SJSA1 (cell line): Measurements from ENCODE around the gene FCRLB. TPM values are rescaled to one million over a fixed set of nuclear protein-coding genes. Genes with fewer than 3 reads are reported as not detected.
A peak's percentile ranks its signal among the peaks of the same experiment; 100 is the strongest.
"Not testable (repeated sequence)": the region's sequence is repeated elsewhere in the genome, so short reads cannot be mapped to it uniquely, and the experiment has no call there.

Experiments used
- DNase-seq, 2 experiments: peaks; one replicate each; pipeline ENCODE4 v3.0.0-alpha.2; 2015 to 2020; ENCODE audit warnings: low spot score in 2 of 2, low read depth in 1 of 2
- H3K27ac ChIP-seq: fragments of 250-450 bp; sonication (Bioruptor Pico); 2 replicates; pipeline ENCODE4 v1.5.1; 2020; ENCODE audit warnings: mild to moderate bottlenecking, moderate library complexity
- H3K27me3 ChIP-seq: fragments of 250-450 bp; sonication (Bioruptor Pico); replicated peaks from 2 replicates; pipeline ENCODE4 v1.5.1; 2020; ENCODE audit warnings: mild to moderate bottlenecking, moderate library complexity
- H3K36me3 ChIP-seq: fragments of 250-450 bp; sonication (Bioruptor Pico); 2 replicates; pipeline ENCODE4 v1.5.1; 2020; ENCODE audit warnings: mild to moderate bottlenecking
- H3K4me1 ChIP-seq: fragments of 250-450 bp; sonication (Bioruptor Pico); replicated peaks from 2 replicates; pipeline ENCODE4 v1.6.1; 2021; ENCODE audit warnings: mild to moderate bottlenecking
- H3K4me3 ChIP-seq: fragments of 250-450 bp; sonication (Bioruptor Pico); 2 replicates; pipeline ENCODE4 v1.5.1; 2020; ENCODE audit warnings: mild to moderate bottlenecking
- H3K9me3 ChIP-seq: fragments of 250-450 bp; sonication (Bioruptor Pico); replicated peaks from 2 replicates; pipeline ENCODE4 v1.5.1; 2020; ENCODE audit warnings: mild to moderate bottlenecking
- total RNA-seq: library from RNA; depleted of rRNA; stranded (reverse); fragments of >200 nt; shearing (Covaris generic); gene quantifications from 2 replicates; pipeline ENCODE4 v1.2.3, GENCODE V29; 2014

Gene FCRLB
- total RNA-seq, 1 experiment from 2014 or later, result 1.3 TPM

DNA sequence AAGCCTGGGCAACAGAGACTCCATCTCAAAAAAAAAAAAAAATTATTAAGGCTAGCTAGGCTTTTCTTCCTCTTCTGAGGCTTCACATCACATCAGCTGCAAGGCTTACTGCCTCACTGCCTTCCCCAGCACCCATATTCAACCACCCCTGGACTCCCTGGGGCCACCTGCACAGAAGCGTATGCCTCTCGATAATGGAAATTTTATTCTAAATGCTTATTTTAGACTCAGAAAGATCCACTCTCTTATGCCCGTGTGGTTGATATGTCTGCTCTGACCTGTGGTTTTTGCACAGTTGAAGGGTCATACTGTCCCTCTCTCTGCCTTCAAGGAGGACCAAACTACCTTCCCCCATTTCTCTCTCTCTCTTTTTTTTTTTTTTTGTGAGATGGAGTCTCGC, 15.8 kb upstream of the FCRLB start:
- Histone ChIP-seq H3K27ac (no peak overlapping the region), H3K27me3 (no peaks in the 10 kb centered on the region), H3K4me3 (no peak overlapping the region), H3K36me3 (no peaks in the 10 kb centered on the region), H3K9me3 (no peaks in the 10 kb centered on the region), H3K4me1 (peaks cover 13% of the 10 kb centered on the region)
- DNase-seq, result no peak

DNA sequence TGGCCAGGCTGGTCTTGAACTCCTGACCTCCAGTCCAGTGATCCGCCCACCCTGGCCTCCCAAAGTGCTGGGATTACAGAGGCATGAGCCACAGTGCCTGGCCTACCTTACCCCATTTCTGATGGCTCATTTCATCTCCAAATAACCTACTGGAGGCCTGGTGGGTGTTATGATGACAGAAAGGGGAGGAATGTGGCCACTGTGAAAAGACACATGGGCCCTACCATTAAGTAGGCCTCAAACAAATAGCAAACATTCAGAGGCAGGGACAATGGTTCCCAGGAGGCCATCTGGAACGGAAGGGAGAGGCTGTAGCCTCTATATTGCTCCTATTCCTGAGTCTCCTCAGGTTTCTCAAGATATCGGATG, 15.2 kb upstream of the FCRLB start:
- no peaks in the 10 kb centered on the region for H3K27me3 ChIP-seq
- no peak overlapping the region for H3K4me3 ChIP-seq
- no peak for DNase-seq
- H3K27ac ChIP-seq, result peak overlapping the region; percentile 70
- peaks cover 13% of the 10 kb centered on the region for H3K4me1 ChIP-seq
- H3K9me3 ChIP-seq, result no peaks in the 10 kb centered on the region
- H3K36me3 ChIP-seq, result no peaks in the 10 kb centered on the region

DNA sequence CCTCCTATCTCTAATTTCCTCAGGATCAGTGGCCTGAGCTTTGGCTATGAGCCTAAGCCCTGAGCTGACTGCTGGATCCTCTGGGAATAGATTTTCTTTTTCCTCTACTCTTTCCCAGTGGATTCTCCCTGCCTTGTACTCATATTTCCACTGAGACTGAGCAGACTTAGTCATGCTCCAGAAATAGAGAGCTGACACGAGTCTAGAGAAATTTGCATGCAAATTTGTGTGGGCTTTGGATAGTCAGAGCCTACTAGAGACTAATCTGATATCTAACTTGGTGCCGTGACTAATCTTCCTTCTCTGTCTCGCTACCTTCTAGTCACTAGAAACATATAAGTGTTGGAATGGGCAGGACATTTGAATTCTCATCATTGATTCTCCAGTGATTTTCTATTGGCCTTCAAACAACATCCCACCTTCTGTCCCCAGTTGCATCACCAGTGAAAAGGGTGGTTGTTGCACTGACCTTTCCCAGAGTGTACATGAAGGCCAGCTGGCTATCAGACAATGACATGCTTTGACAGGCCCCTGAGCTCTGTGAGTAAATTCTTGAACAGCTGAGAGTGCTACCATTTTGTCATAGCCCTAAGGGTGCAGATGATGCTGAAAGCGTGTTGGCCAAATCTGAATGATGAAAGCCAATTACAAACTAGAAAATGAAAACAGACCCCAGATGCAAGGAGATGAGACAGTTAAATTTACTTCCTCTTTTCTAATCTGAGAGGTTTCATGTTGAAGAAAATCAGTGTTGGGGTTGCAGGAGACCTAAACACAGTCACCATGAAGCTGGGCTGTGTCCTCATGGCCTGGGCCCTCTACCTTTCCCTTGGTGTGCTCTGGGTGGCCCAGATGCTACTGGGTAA, 14.6 kb upstream of the FCRLB start, which contains the start of gene FCRLA:
Gene FCRLA, plus strand, starts transcription at position 748 of the 866 bp plus-strand sequence. Its CDS starts 36 bp downstream, at position 784.
- H3K27ac ChIP-seq, result peak within 1 kb of the TSS; percentile 70
- no peak within 1 kb of the TSS for H3K4me3 ChIP-seq
- no peaks in the 10 kb centered on the region for H3K27me3 ChIP-seq
- peak in 1 of 2 experiments; percentile 59 for DNase-seq
- peaks cover 13% of the 10 kb centered on the region for H3K4me1 ChIP-seq
- H3K9me3 ChIP-seq, result no peaks in the 10 kb centered on the region
- no peaks in the 10 kb centered on the region for H3K36me3 ChIP-seq

DNA sequence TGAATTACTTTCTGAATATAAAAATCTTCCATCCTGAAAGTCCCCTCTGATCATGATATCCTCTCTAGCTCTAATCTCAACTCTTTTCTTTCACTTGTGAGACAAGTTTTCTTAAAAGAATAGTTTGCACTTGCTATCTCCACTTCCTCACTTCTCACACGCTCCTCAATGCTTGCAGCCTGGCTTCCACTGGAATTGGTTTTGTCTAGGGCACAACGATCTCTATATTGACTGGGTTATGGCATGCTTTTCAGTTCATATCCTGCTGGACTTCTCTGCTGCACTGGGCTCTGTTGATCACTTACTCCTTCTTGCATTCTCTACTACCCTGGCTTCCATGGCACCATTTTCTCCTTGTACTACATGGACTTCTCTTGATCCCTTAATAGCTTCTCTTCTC, 13.8 kb upstream of the FCRLB start:
- no peaks in the 10 kb centered on the region for H3K9me3 ChIP-seq
- H3K36me3 ChIP-seq, result no peaks in the 10 kb centered on the region
- no peaks in the 10 kb centered on the region for H3K27me3 ChIP-seq
- DNase-seq, result no peak
- no peak overlapping the region for H3K27ac ChIP-seq
- H3K4me3 ChIP-seq, result no peak overlapping the region
- peaks cover 13% of the 10 kb centered on the region for H3K4me1 ChIP-seq

DNA sequence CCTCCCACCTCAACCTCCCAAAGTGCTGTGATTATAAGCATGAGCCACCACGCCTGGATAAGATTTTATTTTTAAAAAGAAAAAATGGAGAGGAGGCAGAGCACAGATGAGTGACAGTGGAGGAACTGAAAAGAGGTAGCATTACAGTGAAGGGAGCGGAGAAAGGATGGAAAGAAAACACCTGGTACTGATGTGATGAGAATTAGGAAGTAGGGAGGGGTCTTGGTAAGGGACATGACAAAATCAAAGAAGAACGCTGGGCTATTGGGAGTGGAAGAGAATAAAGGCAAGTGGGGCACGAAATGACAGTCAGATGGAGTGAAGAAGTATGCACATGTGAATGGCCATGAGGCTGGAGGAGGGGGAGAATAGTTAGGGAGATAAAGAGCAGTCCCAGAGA, 12.0 kb upstream of the FCRLB start:
- Histone ChIP-seq H3K4me1 (peaks cover 13% of the 10 kb centered on the region), H3K27ac (no peak overlapping the region), H3K9me3 (no peaks in the 10 kb centered on the region), H3K27me3 (peaks cover 1% of the 10 kb centered on the region; the same call in 1 of the 2 replicates), H3K4me3 (no peak overlapping the region), H3K36me3 (no peaks in the 10 kb centered on the region)
- DNase-seq, result no peak

DNA sequence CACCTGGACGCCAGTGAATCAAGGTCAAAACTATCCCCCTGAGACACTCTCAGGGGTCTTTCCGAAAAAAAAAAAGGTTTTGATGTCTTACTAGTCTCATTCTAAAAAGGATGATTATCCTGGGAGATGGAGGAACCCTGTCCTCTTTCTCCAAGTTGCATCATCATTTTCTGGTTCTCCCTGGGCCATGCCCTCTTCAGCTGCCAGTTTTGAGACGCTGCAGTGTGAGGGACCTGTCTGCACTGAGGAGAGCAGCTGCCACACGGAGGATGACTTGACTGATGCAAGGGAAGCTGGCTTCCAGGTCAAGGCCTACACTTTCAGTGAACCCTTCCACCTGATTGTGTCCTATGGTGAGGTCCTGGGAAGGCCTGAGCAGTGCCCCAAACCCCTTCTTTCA, 10.8 kb upstream of the FCRLB start:
- H3K9me3 ChIP-seq, result no peaks in the 10 kb centered on the region
- H3K36me3 ChIP-seq, result no peaks in the 10 kb centered on the region
- peaks cover 13% of the 10 kb centered on the region for H3K4me1 ChIP-seq
- DNase-seq, result no peak
- H3K27ac ChIP-seq, result no peak overlapping the region
- no peak overlapping the region for H3K4me3 ChIP-seq
- H3K27me3 ChIP-seq, result peaks cover 5% of the 10 kb centered on the region; the same call in 1 of the 2 replicates

DNA sequence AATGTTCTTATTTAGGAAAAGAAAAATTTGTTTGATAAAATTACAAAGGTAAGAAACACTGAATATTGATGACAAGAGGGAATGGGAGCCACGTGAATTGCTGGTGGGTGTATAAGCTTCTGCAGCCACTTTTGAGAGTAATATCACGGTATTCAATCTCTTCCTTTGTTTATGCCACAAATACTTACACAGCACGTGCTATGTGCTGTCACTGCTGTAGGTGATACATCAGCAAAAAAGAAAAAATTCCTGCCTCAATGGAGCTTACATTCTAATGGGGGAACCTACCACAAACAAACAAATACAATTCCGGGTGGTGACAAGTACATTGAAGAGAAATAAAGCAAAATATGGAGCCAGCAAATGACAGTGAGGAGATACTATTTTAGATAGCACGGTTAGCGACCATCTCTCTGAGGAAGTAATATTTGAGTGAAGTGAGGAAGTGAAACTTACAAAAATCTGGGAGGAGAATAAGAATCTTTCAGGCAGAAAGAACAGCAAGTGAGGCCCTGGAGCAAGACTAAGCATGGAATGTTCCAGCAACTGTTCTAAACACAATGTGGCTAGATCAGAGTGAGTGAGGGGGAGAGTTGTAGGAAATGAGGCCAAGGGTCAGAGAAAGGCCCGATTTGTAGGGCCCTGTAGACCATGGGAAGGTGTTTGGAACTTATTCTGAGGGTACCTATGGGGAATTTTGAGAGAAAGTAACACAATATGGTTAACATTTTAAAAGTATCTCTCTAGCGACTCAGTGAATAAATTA, 2.6 kb upstream of the FCRLB start:
- no peaks in the 10 kb centered on the region for H3K36me3 ChIP-seq
- DNase-seq, result no peak
- peaks cover 5% of the 10 kb centered on the region; the same call in 1 of the 2 replicates for H3K27me3 ChIP-seq
- peaks cover 16% of the 10 kb centered on the region for H3K4me1 ChIP-seq
- no peak overlapping the region for H3K4me3 ChIP-seq
- no peak overlapping the region for H3K27ac ChIP-seq
- no peaks in the 10 kb centered on the region for H3K9me3 ChIP-seq

DNA sequence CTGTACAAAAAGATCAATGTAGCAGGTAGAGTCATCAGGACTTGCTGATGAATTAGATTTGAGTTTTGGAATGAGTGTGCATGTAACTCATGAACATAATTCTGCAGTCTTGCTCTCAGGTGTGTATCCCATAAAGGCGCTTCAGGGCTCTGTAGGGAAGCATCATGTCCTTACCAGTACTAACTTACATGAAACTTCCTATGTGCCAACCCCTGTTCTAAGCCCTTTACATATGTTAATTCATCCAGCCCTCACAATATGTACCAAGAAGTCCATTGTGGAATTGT, 2.1 kb upstream of the FCRLB start:
- no peak for DNase-seq
- Histone ChIP-seq H3K27me3 (peaks cover 5% of the 10 kb centered on the region; the same call in 1 of the 2 replicates), H3K27ac (no peak overlapping the region)

DNA sequence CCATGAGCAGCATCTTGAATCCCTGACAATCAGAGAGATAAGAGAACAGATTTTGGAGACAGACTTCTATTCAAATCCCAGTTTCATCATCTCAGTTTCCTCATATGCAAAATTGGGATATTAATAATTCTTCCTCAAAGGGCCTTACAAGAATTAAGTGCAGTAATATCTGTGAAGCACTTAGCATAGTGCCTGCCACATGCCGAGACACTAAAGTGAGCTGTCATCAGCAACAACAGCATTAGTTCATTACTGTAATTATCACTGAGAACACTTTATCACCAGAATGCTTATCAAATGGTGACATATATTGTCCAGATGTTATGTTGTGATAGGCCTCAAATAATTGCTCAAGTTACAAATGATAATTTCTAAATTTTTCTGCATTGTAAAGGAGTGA, 922 bp upstream of the FCRLB start:
- peaks cover 20% of the 10 kb centered on the region for H3K4me1 ChIP-seq
- DNase-seq, result no peak
- no peak overlapping the region for H3K4me3 ChIP-seq
- no peak overlapping the region for H3K27ac ChIP-seq
- H3K9me3 ChIP-seq, result no peaks in the 10 kb centered on the region
- H3K27me3 ChIP-seq, result no peaks in the 10 kb centered on the region
- H3K36me3 ChIP-seq, result no peaks in the 10 kb centered on the region

More for the DNA sequence above, 2.1 kb upstream of the FCRLB start:
- H3K9me3 ChIP-seq, result no peaks in the 10 kb centered on the region
- no peaks in the 10 kb centered on the region for H3K36me3 ChIP-seq
- H3K4me1 ChIP-seq, result peaks cover 16% of the 10 kb centered on the region
- no peak overlapping the region for H3K4me3 ChIP-seq

DNA sequence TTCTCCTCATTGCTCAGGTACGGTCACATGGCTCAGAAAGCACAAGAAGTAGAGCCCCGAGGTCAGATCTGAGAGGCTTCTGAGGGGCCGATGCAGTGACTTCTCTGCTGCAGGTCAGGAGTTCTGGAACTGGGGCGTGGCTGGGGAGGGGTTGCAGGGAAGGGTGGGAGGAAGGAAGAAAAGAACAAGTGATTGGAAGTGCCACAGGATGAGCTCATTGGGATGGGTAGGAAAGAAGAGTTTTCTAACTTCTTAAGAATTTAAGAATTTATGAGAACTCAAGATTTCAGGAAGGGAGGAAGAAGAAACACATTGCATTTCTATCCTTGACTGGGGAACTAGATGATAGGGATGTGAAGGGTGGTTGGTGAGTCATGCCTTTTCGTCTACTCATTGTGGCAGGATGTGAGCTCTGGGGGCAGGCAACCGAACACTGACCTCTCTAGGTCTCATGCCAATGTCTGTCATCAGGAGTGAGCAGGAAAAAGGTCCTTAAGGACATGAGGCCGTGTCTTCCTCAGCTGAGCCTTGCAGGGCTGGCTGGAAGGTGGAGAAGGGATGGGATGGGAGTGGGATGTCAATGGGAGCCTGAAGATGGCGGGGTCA, 497 bp downstream of the FCRLB start:
- peak; percentile 46 to 66 for DNase-seq
- H3K4me3 ChIP-seq, result no peak overlapping the region
- H3K27me3 ChIP-seq, result no peaks in the 10 kb centered on the region
- peaks cover 27% of the 10 kb centered on the region for H3K4me1 ChIP-seq
- peak overlapping the region; percentile 31 for H3K27ac ChIP-seq
- H3K9me3 ChIP-seq, result no peaks in the 10 kb centered on the region
- 0 out of 2 replicates have a peak, but pooled peaks cover 2% of the 10 kb centered on the region for H3K36me3 ChIP-seq

DNA sequence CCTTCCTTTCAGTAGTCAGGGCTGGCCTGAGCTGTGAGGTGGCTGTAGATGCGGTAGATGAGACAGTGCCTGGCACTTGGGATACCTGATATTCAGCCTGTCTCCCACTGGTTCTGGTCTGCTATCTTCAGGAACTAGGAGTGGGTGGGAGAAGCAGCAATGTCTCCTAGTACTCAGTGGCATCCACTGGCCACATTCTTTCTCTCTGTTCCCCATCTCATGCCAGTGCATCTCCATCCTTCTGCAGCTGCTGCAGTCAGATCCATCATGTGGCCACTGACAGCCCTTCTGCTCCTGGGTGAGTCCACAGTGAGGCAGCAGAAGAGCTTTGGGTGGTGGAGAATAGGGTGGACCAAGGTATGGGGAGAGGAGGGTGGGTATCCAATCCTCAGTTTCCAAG, 1.1 kb downstream of the FCRLB start:
- Histone ChIP-seq H3K27me3 (no peaks in the 10 kb centered on the region), H3K4me1 (peaks cover 31% of the 10 kb centered on the region), H3K4me3 (no peak overlapping the region), H3K9me3 (no peaks in the 10 kb centered on the region), H3K36me3 (0 out of 2 replicates have a peak, but pooled peaks cover 2% of the 10 kb centered on the region), H3K27ac (no peak overlapping the region)
- no peak for DNase-seq

DNA sequence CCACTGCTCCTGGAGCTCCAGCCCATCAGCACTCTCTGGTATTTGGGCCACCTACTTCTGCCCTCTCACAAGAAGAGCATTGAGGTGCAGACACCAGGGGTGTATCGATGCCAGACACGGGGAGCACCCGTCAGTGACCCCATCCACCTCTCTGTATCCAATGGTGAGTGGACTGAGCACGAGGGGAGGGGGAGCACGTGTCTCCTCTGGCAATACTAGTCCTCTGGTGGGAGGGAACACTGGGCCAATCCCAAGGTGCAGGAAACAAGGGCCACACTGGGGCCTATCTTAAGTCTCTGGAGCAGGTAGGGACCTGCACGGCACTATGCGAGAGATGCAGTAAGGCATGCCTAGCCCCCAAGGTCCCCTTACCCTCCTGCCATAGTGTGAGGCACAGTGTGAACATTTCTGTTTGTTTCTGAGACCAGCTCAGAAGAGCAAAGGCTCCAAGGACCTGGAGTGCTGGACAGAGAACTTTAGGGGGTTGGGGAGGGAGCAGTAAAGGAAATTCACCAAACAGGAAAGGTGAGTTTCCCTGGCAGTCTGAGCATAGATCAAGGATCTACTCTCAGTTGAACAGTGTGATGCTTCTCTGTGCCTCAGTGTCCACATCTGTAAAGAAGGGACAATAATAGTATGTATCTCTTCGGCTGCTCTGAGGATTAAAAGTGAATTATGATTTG, 2.3 kb downstream of the FCRLB start:
- H3K4me1 ChIP-seq, result peaks cover 38% of the 10 kb centered on the region

DNA sequence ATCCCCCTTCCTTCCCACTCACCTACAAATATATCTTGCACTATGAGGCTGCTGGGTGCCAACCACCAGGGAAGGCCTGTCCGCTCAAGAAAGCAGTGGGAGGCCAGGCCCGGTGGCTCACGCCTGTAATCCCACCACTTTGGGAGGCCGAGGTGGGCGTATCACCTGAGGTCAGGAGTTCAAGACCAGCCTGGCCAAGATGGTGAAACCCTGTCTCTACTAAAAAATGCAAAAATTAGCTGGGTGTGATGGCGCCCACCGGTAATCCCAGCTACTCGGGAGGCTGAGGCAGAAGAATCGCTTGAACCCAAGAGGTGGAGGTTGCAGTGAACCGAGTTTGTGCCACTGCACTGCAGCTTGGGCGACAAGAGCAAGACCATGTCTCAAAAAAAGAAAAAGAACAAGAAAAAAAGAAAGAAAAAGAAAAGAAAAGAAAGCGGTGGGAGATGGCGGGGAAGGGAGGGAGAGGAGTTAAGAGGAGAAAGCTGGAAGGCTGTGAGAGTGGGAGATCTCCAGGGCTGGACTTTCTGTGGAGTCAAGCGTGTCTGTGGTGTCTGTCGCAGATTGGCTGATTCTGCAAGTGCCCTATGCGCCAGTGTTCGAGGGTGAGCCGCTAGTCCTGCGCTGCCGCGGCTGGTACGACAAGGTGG, 4.0 kb downstream of the FCRLB start:
- H3K27me3 ChIP-seq, H3K36me3 ChIP-seq, H3K9me3 ChIP-seq, H3K27ac ChIP-seq, DNase-seq: not testable (repeated sequence)
- Histone ChIP-seq H3K4me1 (peaks cover 44% of the 10 kb centered on the region), H3K4me3 (peak overlapping the region; percentile 87)

More for the DNA sequence above, 2.3 kb downstream of the FCRLB start:
- Histone ChIP-seq H3K36me3 (0 out of 2 replicates have a peak, but pooled peaks cover 2% of the 10 kb centered on the region), H3K9me3 (no peaks in the 10 kb centered on the region), H3K27ac (no peak overlapping the region), H3K4me3 (no peak overlapping the region), H3K27me3 (no peaks in the 10 kb centered on the region)
- no peak for DNase-seq
